Measurements from ENCODE around the gene ABR.

DNA sequence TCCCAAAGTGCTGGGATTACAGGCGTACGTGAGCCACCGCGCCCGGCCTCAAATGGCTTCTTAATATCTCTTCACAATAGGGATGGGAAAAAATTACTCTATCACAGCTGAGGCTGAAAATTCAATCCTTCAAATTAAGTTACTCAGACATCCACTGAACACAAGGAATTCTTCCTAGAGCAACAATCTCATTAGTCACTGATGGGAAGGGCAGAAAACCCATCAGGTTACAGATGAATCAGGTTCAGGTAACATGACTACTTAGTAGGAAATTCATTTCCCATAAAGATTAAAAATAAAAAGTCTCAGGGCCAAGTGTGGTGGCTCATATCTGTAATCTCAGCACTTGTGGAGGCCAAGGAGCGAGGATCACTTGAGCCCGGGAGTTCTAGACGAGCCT, 42.5 kb upstream of the ABR start:
- TF ChIP-seq, protein P1, sequence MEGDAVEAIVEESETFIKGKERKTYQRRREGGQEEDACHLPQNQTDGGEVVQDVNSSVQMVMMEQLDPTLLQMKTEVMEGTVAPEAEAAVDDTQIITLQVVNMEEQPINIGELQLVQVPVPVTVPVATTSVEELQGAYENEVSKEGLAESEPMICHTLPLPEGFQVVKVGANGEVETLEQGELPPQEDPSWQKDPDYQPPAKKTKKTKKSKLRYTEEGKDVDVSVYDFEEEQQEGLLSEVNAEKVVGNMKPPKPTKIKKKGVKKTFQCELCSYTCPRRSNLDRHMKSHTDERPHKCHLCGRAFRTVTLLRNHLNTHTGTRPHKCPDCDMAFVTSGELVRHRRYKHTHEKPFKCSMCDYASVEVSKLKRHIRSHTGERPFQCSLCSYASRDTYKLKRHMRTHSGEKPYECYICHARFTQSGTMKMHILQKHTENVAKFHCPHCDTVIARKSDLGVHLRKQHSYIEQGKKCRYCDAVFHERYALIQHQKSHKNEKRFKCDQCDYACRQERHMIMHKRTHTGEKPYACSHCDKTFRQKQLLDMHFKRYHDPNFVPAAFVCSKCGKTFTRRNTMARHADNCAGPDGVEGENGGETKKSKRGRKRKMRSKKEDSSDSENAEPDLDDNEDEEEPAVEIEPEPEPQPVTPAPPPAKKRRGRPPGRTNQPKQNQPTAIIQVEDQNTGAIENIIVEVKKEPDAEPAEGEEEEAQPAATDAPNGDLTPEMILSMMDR (IDR thresholded peaks at IDR 0.05; ENCODE audit: poor library complexity, severe bottlenecking) = no peak
- TF ChIP-seq RAD21 (conservative IDR thresholded peaks at IDR 0.05) (no peak), POLR2AphosphoS5 (IDR thresholded peaks at IDR 0.05) (no peak), TAF1 (IDR thresholded peaks at IDR 0.05; ENCODE audit: low read depth) (no peak), EZH2 (IDR thresholded peaks at IDR 0.05; ENCODE audit: borderline replicate concordance, insufficient read depth, low read length, poor library complexity, severe bottlenecking) (no peak)
